HG03378 (cell line): ENCODE data around the gene FILIP1L.

ENCODE experiments used
- ATAC-seq: cut with Tn5 transposase; IDR thresholded peaks from one replicate; pipeline ENCODE4 v1.9.1; 2021; ENCODE audit warnings: mild to moderate bottlenecking, moderate library complexity; ENCODE audit not compliant: unreplicated experiment

Gene FILIP1L

GRCh38 chr3:99818818-99819217 lies 295.5 kb downstream of the FILIP1L start:
- ATAC-seq: no peak

- ATAC-seq: peak; percentile 96
Observed at GRCh38 chr3:99817437-99818240, 296.7 kb downstream of the FILIP1L start, which contains the start of gene CMSS1. Gene CMSS1 (plus strand): TSS chr3:99817862.

GRCh38 chr3:99817047-99817436 lies 297.3 kb downstream of the FILIP1L start:
- no peak for ATAC-seq

GRCh38 chr3:99810403-99810802 lies 303.9 kb downstream of the FILIP1L start:
- ATAC-seq: no peak

GRCh38 chr3:99809565-99809964 lies 304.7 kb downstream of the FILIP1L start:
- no peak for ATAC-seq

- peak; percentile 65 for ATAC-seq
Observed at GRCh38 chr3:99808163-99808794, 306.0 kb downstream of the FILIP1L start.

GRCh38 chr3:99805160-99805559 lies 309.1 kb downstream of the FILIP1L start:
- no peak for ATAC-seq

GRCh38 chr3:99803297-99803696 lies 311.0 kb downstream of the FILIP1L start:
- no peak for ATAC-seq

- ATAC-seq: no peak
Observed at GRCh38 chr3:99799422-99799821, 314.9 kb downstream of the FILIP1L start.

GRCh38 chr3:99795573-99795972 lies 318.7 kb downstream of the FILIP1L start:
- no peak for ATAC-seq

GRCh38 chr3:99794485-99794884 lies 319.8 kb downstream of the FILIP1L start:
- ATAC-seq: no peak

- peak; percentile 91 for ATAC-seq
Observed at GRCh38 chr3:99789011-99789721, 325.1 kb downstream of the FILIP1L start.
